IMR-90 (cell line): Measurements from ENCODE around the gene NANOS1. TPM values are rescaled to one million over a fixed set of nuclear protein-coding genes. Genes with fewer than 3 reads are reported as not detected.

Source experiments
- ATAC-seq: fragments of 200-7000 bp; cut with Tn5 transposase; 2 replicates; pipeline ENCODE4 v1.9.1; 2020; ENCODE audit warnings: low read depth, mild to moderate bottlenecking, moderate library complexity
- BruUV-seq: library from RNA; stranded (reverse); fragments of 400-500 nt; replicated peaks from 2 replicates; lab custom pipeline; 2021; lab: Mats Ljungman, UMichigan
- CTCF ChIA-PET: fragments of 300-600 bp; formaldehyde crosslinking; extraction: SDS; loops from one replicate; lab custom pipeline; 2021; ENCODE audit warnings: antibody characterized with exemption; lab: Yijun Ruan, JAX
- POLR2A ChIA-PET: fragments of 300-600 bp; sonication (Branson Sonifier 250); formaldehyde crosslinking; loops from one replicate; lab custom pipeline; 2022; ENCODE audit warnings: antibody characterized with exemption; ENCODE audit not compliant: unreplicated experiment; lab: Charles Lee
- DNase-seq: peaks from one replicate; pipeline ENCODE4 v3.0.0; 2013
- H2AFZ ChIP-seq: replicated peaks from 2 replicates; pipeline ENCODE3; 2013; ENCODE audit warnings: low read length, mild to moderate bottlenecking; ENCODE audit not compliant: poor library complexity
- H2AK5ac ChIP-seq: 2 replicates; pipeline ENCODE4 v1.6.1; 2013; ENCODE audit warnings: low read depth, low read length, inconsistent platforms
- H2AK9ac ChIP-seq: replicated peaks from 2 replicates; pipeline ENCODE3; 2013; ENCODE audit warnings: mild to moderate bottlenecking, low read depth, low read length, moderate library complexity; ENCODE audit not compliant: poor library complexity
- H2BK120ac ChIP-seq: 2 replicates; pipeline ENCODE4 v1.6.1; 2013; ENCODE audit warnings: low read depth, low read length, inconsistent platforms
- H2BK15ac ChIP-seq: 3 replicates; pipeline ENCODE4 v1.6.1; 2013; ENCODE audit warnings: low read depth, low read length, inconsistent platforms
- H2BK20ac ChIP-seq: 2 replicates; pipeline ENCODE4 v1.6.1; 2013; ENCODE audit warnings: low read depth, mild to moderate bottlenecking, inconsistent platforms, low read length, moderate library complexity
- H2BK5ac ChIP-seq: 2 replicates; pipeline ENCODE4 v1.6.1; 2013; ENCODE audit warnings: mild to moderate bottlenecking, low read depth, low read length, inconsistent platforms; ENCODE audit not compliant: poor library complexity, severe bottlenecking
- H3K14ac ChIP-seq: replicated peaks from 2 replicates; pipeline ENCODE4 v1.6.1; 2013; ENCODE audit warnings: low read depth, low read length, inconsistent platforms
- H3K18ac ChIP-seq: 2 replicates; pipeline ENCODE4 v1.6.1; 2013; ENCODE audit warnings: low read depth, low read length, control low read depth
- H3K23ac ChIP-seq: 2 replicates; pipeline ENCODE4 v1.6.1; 2013; ENCODE audit warnings: low read depth, low read length, inconsistent platforms
- H3K27ac ChIP-seq: 2 replicates; pipeline ENCODE4 v1.5.1; 2013; ENCODE audit warnings: mild to moderate bottlenecking, control low read depth, low read length; ENCODE audit not compliant: insufficient read depth
- H3K27me3 ChIP-seq: 2 replicates; pipeline ENCODE4 v1.6.1; 2013; ENCODE audit warnings: low read length; ENCODE audit not compliant: control insufficient read depth, insufficient read depth
- H3K36me3 ChIP-seq: 2 replicates; pipeline ENCODE4 v1.6.1; 2013; ENCODE audit warnings: low read length, mixed read lengths; ENCODE audit not compliant: control insufficient read depth, insufficient read depth
- H3K4ac ChIP-seq: 2 replicates; pipeline ENCODE4 v1.6.1; 2013; ENCODE audit warnings: low read depth, low read length, inconsistent platforms
- H3K4me1 ChIP-seq: 2 replicates; pipeline ENCODE4 v1.6.1; 2013; ENCODE audit warnings: low read length, mixed read lengths; ENCODE audit not compliant: control insufficient read depth, insufficient read depth
- H3K4me2 ChIP-seq: 2 replicates; pipeline ENCODE4 v1.6.1; 2013; ENCODE audit warnings: low read depth, mild to moderate bottlenecking, control low read depth, low read length, moderate library complexity
- H3K4me3 ChIP-seq: 2 replicates; pipeline ENCODE4 v1.5.1; 2013; ENCODE audit warnings: low read depth, mild to moderate bottlenecking, control low read depth, low read length, moderate library complexity; ENCODE audit not compliant: insufficient read depth
- H3K56ac ChIP-seq: 2 replicates; pipeline ENCODE4 v1.6.1; 2013; ENCODE audit warnings: low read length, inconsistent platforms; ENCODE audit not compliant: insufficient read depth; ENCODE audit errors: extremely low read depth
- H3K79me1 ChIP-seq, 2 experiments: 2 replicates each; pipeline ENCODE4 v1.6.1; 2013; ENCODE audit warnings: low read length in 2 of 2, inconsistent platforms in 1 of 2, low read depth in 1 of 2
- H3K9ac ChIP-seq: 2 replicates; pipeline ENCODE4 v1.6.1; 2013; ENCODE audit warnings: low read depth, low read length, control low read depth
- H3K9me1 ChIP-seq: 2 replicates; pipeline ENCODE4 v1.6.1; 2013; ENCODE audit warnings: low read length, inconsistent platforms; ENCODE audit not compliant: insufficient read depth
- H3K9me3 ChIP-seq: 2 replicates; pipeline ENCODE4 v1.6.1; 2013; ENCODE audit warnings: low read length; ENCODE audit not compliant: control insufficient read depth, insufficient read depth
- H4K20me1 ChIP-seq: 2 replicates; pipeline ENCODE4 v1.6.1; 2013; ENCODE audit warnings: low read length, inconsistent platforms; ENCODE audit not compliant: insufficient read depth
- H4K5ac ChIP-seq: 2 replicates; pipeline ENCODE4 v1.6.1; 2013; ENCODE audit warnings: mild to moderate bottlenecking, low read depth, low read length, control low read depth
- H4K8ac ChIP-seq, 2 experiments: 2 replicates each; pipeline ENCODE4 v1.6.1; 2013; ENCODE audit warnings: low read depth in 2 of 2, low read length in 2 of 2, control low read depth in 1 of 2, inconsistent platforms in 1 of 2
- H4K91ac ChIP-seq: 2 replicates; pipeline ENCODE4 v1.6.1; 2013; ENCODE audit warnings: low read depth, low read length, inconsistent platforms; ENCODE audit not compliant: insufficient read depth
- BHLHE40 ChIP-seq: fragments of 150-350 bp; IDR thresholded peaks from 2 replicates; pipeline ENCODE4 v1.6.1; 2016; ENCODE audit warnings: mild to moderate bottlenecking, low read depth, low read length
- CEBPB ChIP-seq: IDR thresholded peaks from 2 replicates; pipeline ENCODE4 v1.6.1; 2012; ENCODE audit warnings: low read depth, low read length, improper control_type of control experiment
- CHD1 ChIP-seq: IDR thresholded peaks from 2 replicates; pipeline ENCODE4 v1.6.1; 2012; ENCODE audit warnings: low read depth, low read length, improper control_type of control experiment
- CTCF ChIP-seq: conservative IDR thresholded peaks from 2 replicates; pipeline ENCODE4 v1.5.1; 2012; ENCODE audit warnings: mild to moderate bottlenecking, low read depth, low read length, improper control_type of control experiment
- ELK1 ChIP-seq: fragments of 150-350 bp; IDR thresholded peaks from 2 replicates; pipeline ENCODE4 v1.6.1; 2016; ENCODE audit warnings: low read depth, mild to moderate bottlenecking, low read length, moderate library complexity, borderline replicate concordance
- FOS ChIP-seq: fragments of 150-350 bp; IDR thresholded peaks from 2 replicates; pipeline ENCODE4 v1.6.1; 2016; ENCODE audit warnings: low read depth, low read length
- MAFK ChIP-seq: IDR thresholded peaks from 2 replicates; pipeline ENCODE4 v1.6.1; 2012; ENCODE audit warnings: low read depth, low read length, improper control_type of control experiment
- MAZ ChIP-seq: IDR thresholded peaks from 2 replicates; pipeline ENCODE4 v1.6.1; 2012; ENCODE audit warnings: low read depth, mild to moderate bottlenecking, low read length, improper control_type of control experiment, moderate library complexity, borderline replicate concordance
- MXI1 ChIP-seq: IDR thresholded peaks from 2 replicates; pipeline ENCODE4 v1.6.1; 2012; ENCODE audit warnings: low read depth, mild to moderate bottlenecking, low read length, moderate library complexity, borderline replicate concordance
- NFE2L2 ChIP-seq: fragments of 150-350 bp; IDR thresholded peaks from 2 replicates; pipeline ENCODE4 v1.6.1; 2016; ENCODE audit warnings: low read depth, mild to moderate bottlenecking, low read length
- POLR2A ChIP-seq: IDR thresholded peaks from 2 replicates; pipeline ENCODE4 v1.6.1; 2012; ENCODE audit warnings: mild to moderate bottlenecking, low read depth, low read length
- RCOR1 ChIP-seq: IDR thresholded peaks from 2 replicates; pipeline ENCODE4 v1.6.1; 2012; ENCODE audit warnings: mild to moderate bottlenecking, low read length, improper control_type of control experiment; ENCODE audit not compliant: insufficient replicate concordance
- RFX5 ChIP-seq: IDR thresholded peaks from 2 replicates; pipeline ENCODE4 v1.8.0; 2012; ENCODE audit warnings: low read depth, mild to moderate bottlenecking, low read length, moderate library complexity
- SMC3 ChIP-seq: fragments of 150-350 bp; IDR thresholded peaks from 2 replicates; pipeline ENCODE4 v1.6.1; 2016; ENCODE audit warnings: low read depth, mild to moderate bottlenecking, antibody characterized with exemption, low read length, moderate library complexity
- USF2 ChIP-seq: fragments of 150-350 bp; IDR thresholded peaks from 2 replicates; pipeline ENCODE4 v1.6.1; 2017; ENCODE audit warnings: mild to moderate bottlenecking, antibody characterized with exemption, low read length, low read depth
- WGBS, 2 experiments: methylation state at CpG; one replicate each; pipeline versions ENCODE4 v1.1.5 to v1.1.7; 2013; ENCODE audit warnings: missing lambda C conversion rate in 2 of 2; ENCODE audit not compliant: insufficient read length in 1 of 2; ENCODE audit errors: extremely low coverage in 2 of 2; 5-methylcytosine and 5-hydroxymethylcytosine counted together
- dilution Hi-C: fragments of 300-500 bp; cut with HindIII; formaldehyde crosslinking; loops from one replicate; pipeline ENCODE4 v1.14.3; 2018; ENCODE audit warnings: low sequenced_read_pairs; ENCODE audit not compliant: unreplicated experiment
- in situ Hi-C: fragments of 300-500 bp; cut with MboI; formaldehyde crosslinking; loops from 3 replicates; pipeline ENCODE4 v1.14.3; 2019; ENCODE audit warnings: low sequenced_read_pairs, inconsistent platforms, mixed read lengths
- intact Hi-C: fragments of 100-400 bp; cut with micrococcal nuclease; formaldehyde crosslinking; loops from 2 replicates; pipeline ENCODE4 v1.10.0; 2022
- polyA plus RNA-seq, 3 experiments: library from polyadenylated mRNA; depleted of rRNA; stranded (reverse); fragments of >200 nt; gene quantifications; 2 replicates each; pipeline ENCODE4 v1.2.3, GENCODE V29; 2012; ENCODE audit warnings: low replicate concordance in 1 of 3
- total RNA-seq: library from RNA; depleted of rRNA; stranded (reverse); fragments of >200 nt; gene quantifications from 2 replicates; pipeline ENCODE4 v1.2.3, GENCODE V29; 2012

NANOS1 gene
- total and polyA plus RNA-seq, 2 of the 4 experiments (the other 2 are of a cell fraction): under 0.01 to 0.12 TPM

GRCh38 chr10:118993214-118993613 is 36.3 kb upstream of the NANOS1 start:
- ChIA-PET POLR2A (no interaction called here), CTCF (no interaction called here)
- H3K9ac ChIP-seq: no peak overlapping the region
- no peak overlapping the region for H2AFZ ChIP-seq
- WGBS, 2 experiments: no CpG with 5 or more reads among the region's 3 CpGs
- no peak overlapping the region for H3K4ac ChIP-seq
- no peak overlapping the region for H2BK120ac ChIP-seq
- no peak overlapping the region for H3K4me3 ChIP-seq
- no peak overlapping the region for H4K91ac ChIP-seq
- no peaks in the 10 kb centered on the region for H3K4me1 ChIP-seq
- in situ Hi-C loops (no loop called here), dilution Hi-C loops (no loop called here), intact Hi-C loops (no loop called here)
- ATAC-seq (no peak), DNase-seq (no peak)
- no peak for TF ChIP-seq NFE2L2
- TF ChIP-seq CTCF: no peak
- TF ChIP-seq FOS: no peak
- no peak for TF ChIP-seq CEBPB
- TF ChIP-seq MXI1: no peak
- TF ChIP-seq MAFK: no peak
- TF ChIP-seq ELK1: no peak
- TF ChIP-seq RFX5: no peak
- TF ChIP-seq CHD1: no peak
- TF ChIP-seq BHLHE40: no peak
- TF ChIP-seq MAZ: no peak
- TF ChIP-seq SMC3: no peak
- TF ChIP-seq POLR2A: no peak
- TF ChIP-seq USF2: no peak
- no peak for TF ChIP-seq RCOR1
- H4K5ac ChIP-seq: no peak overlapping the region
- no peak overlapping the region for H2AK5ac ChIP-seq
- H3K14ac ChIP-seq: no peak overlapping the region
- H4K20me1 ChIP-seq: no peaks in the 10 kb centered on the region
- no peak overlapping the region for H3K23ac ChIP-seq
- H3K27ac ChIP-seq: no peak overlapping the region
- no peak overlapping the region for H2BK5ac ChIP-seq
- no peak overlapping the region for H4K8ac ChIP-seq
- no peak overlapping the region for H3K4me2 ChIP-seq
- no peak overlapping the region for H2BK15ac ChIP-seq
- no peaks in the 10 kb centered on the region for H3K9me1 ChIP-seq
- no peak overlapping the region for H3K18ac ChIP-seq
- H2AK9ac ChIP-seq: no peak overlapping the region
- BruUV-seq: no TSS peak
- peaks cover 36% of the 10 kb centered on the region for H3K27me3 ChIP-seq
- H3K79me1 ChIP-seq: no peaks in the 10 kb centered on the region
- no peak overlapping the region for H3K56ac ChIP-seq
- H3K36me3 ChIP-seq: no peaks in the 10 kb centered on the region
- H3K9me3 ChIP-seq: peaks cover 3% of the 10 kb centered on the region; the same call in 1 of the 2 replicates
- no peak overlapping the region for H2BK20ac ChIP-seq
